ENCODE results near the gene BLOC1S5. TPM values are rescaled to one million over a fixed set of nuclear protein-coding genes. Genes with fewer than 3 reads are reported as not detected.
A peak's percentile ranks its signal among the peaks of the same experiment; 100 is the strongest.

BLOC1S5 gene
- total and polyA plus RNA-seq, 2 experiments from 2014 or later, result 13.1 to 14.0 TPM

DNA sequence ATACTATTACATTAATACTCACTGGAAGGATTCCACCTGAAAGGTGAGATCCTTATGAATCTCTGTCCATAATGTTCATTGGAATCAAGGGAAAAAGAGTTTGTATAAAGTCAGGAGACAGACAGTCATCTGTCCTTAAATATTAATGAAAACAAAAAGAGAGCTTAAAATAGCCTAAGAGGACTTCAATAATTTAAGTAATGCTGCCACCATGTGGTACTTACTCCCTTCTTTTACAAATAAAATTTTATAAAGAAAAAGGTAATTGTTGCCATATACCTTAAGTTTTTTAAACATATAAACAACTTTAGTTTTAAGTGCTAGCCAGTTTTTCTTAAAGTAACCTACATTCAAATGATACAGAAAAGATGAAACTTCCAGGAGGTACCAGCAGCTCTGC is 5.1 kb downstream of the BLOC1S5 start:
- H3K4me2 ChIP-seq (ENCODE audit: unreplicated experiment), result no peak overlapping the region
- DNase-seq, result peak; percentile 73

DNA sequence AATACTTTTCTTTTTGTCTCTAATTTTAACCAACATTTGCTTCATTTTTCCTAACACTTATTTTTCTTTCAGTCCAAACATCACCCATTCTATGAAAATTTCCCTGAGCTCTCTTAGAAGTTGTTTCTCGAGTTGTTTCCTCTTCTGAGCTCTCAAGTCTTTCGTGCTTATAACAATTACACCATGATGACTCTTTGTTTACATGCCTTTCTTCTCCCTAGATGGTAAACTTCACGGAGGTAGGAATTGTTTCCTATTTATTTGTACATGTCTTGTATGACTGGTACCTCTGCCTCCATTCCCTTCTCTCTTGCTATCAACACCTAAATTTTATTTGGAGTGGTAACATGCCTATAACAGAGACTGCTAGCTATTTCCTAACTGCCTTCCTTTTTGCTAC is 6.4 kb downstream of the BLOC1S5 start:
- Histone ChIP-seq H4K20me1 (ENCODE audit: insufficient read depth) (no peaks in the 10 kb centered on the region), H3K4me3 (no peak overlapping the region), H2AFZ (no peak overlapping the region), H3K9ac (no peak overlapping the region), H3K4me2 (ENCODE audit: unreplicated experiment) (no peak overlapping the region), H3K4me1 (ENCODE audit: insufficient read depth) (peaks cover 7% of the 10 kb centered on the region; the same call in 1 of the 2 replicates), H3K27ac (no peak overlapping the region), H3K27me3 (replicated peaks; ENCODE audit: insufficient read depth) (no peaks in the 10 kb centered on the region), H3K9me2 (ENCODE audit: insufficient read depth) (no peaks in the 10 kb centered on the region), H3K9me3 (ENCODE audit: low read depth) (no peaks in the 10 kb centered on the region), H3K79me2 (ENCODE audit: insufficient read depth) (no peaks in the 10 kb centered on the region), H3F3A (ENCODE audit: insufficient read depth) (no peaks in the 10 kb centered on the region), H3K36me3 (ENCODE audit: low read depth) (peaks cover 4% of the 10 kb centered on the region; the same call in 1 of the 2 replicates)
- 93 to 97% methylated on average over 3 of the region's 3 CpGs for WGBS, 2 experiments (ENCODE audit: low coverage in 1 of 2, low lambda C conversion rate in 2 of 2, missing lambda C conversion rate in 2 of 2)
- in situ Hi-C loops (cut with MboI), result no loop called here
- DNase-seq, result no peak
- TF ChIP-seq EZH2phosphoT487 (IDR thresholded peaks at IDR 0.05; ENCODE audit: insufficient read depth, low read depth), result no peak
- TF ChIP-seq EZH2 (IDR thresholded peaks at IDR 0.05; ENCODE audit: insufficient read depth, poor library complexity, severe bottlenecking), result no peak

More for the DNA sequence above, 5.1 kb downstream of the BLOC1S5 start:
- no peaks in the 10 kb centered on the region for H3K9me3 ChIP-seq (ENCODE audit: low read depth)
- peaks cover 6% of the 10 kb centered on the region; the same call in 1 of the 2 replicates for H3K79me2 ChIP-seq (ENCODE audit: insufficient read depth)
- H3K27ac ChIP-seq, result no peak overlapping the region
- H2AFZ ChIP-seq, result no peak overlapping the region
- TF ChIP-seq EZH2 (IDR thresholded peaks at IDR 0.05; ENCODE audit: insufficient read depth, poor library complexity, severe bottlenecking) (no peak), EZH2phosphoT487 (IDR thresholded peaks at IDR 0.05; ENCODE audit: insufficient read depth, low read depth) (no peak)
- H3K4me1 ChIP-seq (ENCODE audit: insufficient read depth), result peaks cover 11% of the 10 kb centered on the region; the same call in 1 of the 2 replicates
- peaks cover 4% of the 10 kb centered on the region; the same call in 1 of the 2 replicates for H3K36me3 ChIP-seq (ENCODE audit: low read depth)
- no peaks in the 10 kb centered on the region for H3K27me3 ChIP-seq (replicated peaks; ENCODE audit: insufficient read depth)
- no peak overlapping the region for H3K4me3 ChIP-seq
- no peaks in the 10 kb centered on the region for H3F3A ChIP-seq (ENCODE audit: insufficient read depth)
- no peak overlapping the region for H3K9ac ChIP-seq
- in situ Hi-C loops (cut with MboI), result no loop called here
- no peaks in the 10 kb centered on the region for H4K20me1 ChIP-seq (ENCODE audit: insufficient read depth)
- H3K9me2 ChIP-seq (ENCODE audit: insufficient read depth), result no peaks in the 10 kb centered on the region

DNA sequence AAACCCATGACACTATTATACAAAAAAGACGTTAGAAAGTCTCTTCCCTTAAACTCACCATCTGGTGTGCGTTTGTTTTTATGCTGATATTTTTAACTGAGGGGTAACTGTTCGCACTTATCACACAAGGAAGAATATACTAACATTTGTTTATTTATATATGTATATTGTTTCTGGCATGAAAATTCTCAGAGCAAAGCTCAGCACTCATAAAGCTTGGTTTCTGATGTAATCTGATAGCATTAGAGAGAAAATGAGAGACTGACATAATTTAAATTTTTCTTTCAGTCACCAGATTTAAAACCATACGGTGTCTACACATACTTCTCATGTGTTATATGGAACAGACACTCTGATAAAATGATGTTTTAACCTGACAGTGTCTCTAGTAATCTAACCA is 6.9 kb downstream of the BLOC1S5 start:
- no peaks in the 10 kb centered on the region for H4K20me1 ChIP-seq (ENCODE audit: insufficient read depth)
- H3K79me2 ChIP-seq (ENCODE audit: insufficient read depth), result no peaks in the 10 kb centered on the region
- H3K27me3 ChIP-seq (replicated peaks; ENCODE audit: insufficient read depth), result no peaks in the 10 kb centered on the region
- H3F3A ChIP-seq (ENCODE audit: insufficient read depth), result no peaks in the 10 kb centered on the region
- no peak overlapping the region for H3K4me3 ChIP-seq
- H3K4me2 ChIP-seq (ENCODE audit: unreplicated experiment), result no peak overlapping the region
- H3K36me3 ChIP-seq (ENCODE audit: low read depth), result peaks cover 4% of the 10 kb centered on the region; the same call in 1 of the 2 replicates
- DNase-seq, result no peak
- TF ChIP-seq EZH2phosphoT487 (IDR thresholded peaks at IDR 0.05; ENCODE audit: insufficient read depth, low read depth) (no peak), EZH2 (IDR thresholded peaks at IDR 0.05; ENCODE audit: insufficient read depth, poor library complexity, severe bottlenecking) (no peak)
- no peaks in the 10 kb centered on the region for H3K9me3 ChIP-seq (ENCODE audit: low read depth)
- H3K4me1 ChIP-seq (ENCODE audit: insufficient read depth), result peaks cover 7% of the 10 kb centered on the region; the same call in 1 of the 2 replicates
- in situ Hi-C loops (cut with MboI), result no loop called here
- H3K9ac ChIP-seq, result no peak overlapping the region
- H3K9me2 ChIP-seq (ENCODE audit: insufficient read depth), result no peaks in the 10 kb centered on the region
- H3K27ac ChIP-seq, result no peak overlapping the region
- WGBS, 2 experiments (ENCODE audit: low coverage in 1 of 2, low lambda C conversion rate in 2 of 2, missing lambda C conversion rate in 2 of 2), result 88 to 90% methylated on average over 4 of the region's 4 CpGs
- no peak overlapping the region for H2AFZ ChIP-seq

DNA sequence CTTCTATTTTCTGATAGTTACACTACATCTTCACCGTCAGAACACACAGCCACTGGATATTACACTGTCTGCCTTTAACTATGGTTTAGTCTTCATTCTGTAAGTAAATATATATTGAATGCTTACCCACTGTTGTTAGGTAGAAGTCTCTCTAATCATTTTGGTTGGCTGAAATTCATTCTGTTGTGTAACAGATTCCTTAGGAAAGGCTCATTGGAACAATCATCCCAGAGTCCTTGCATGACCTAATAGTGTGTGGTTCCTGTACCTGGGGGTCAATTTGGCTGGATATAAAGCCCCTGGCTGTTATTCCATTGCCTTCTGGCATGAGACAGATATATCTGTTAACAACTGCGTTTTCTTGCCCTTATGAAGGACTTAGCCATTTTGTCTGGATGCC is 9.9 kb downstream of the BLOC1S5 start:
- no peaks in the 10 kb centered on the region for H3K9me3 ChIP-seq (ENCODE audit: low read depth)
- in situ Hi-C loops (cut with MboI), result no loop called here
- no peaks in the 10 kb centered on the region for H3F3A ChIP-seq (ENCODE audit: insufficient read depth)
- 96 to 100% methylated on average over 2 of the region's 2 CpGs for WGBS, 2 experiments (ENCODE audit: low coverage in 1 of 2, low lambda C conversion rate in 2 of 2, missing lambda C conversion rate in 2 of 2)
- no peak overlapping the region for H2AFZ ChIP-seq
- peak; percentile 55 for DNase-seq
- H3K79me2 ChIP-seq (ENCODE audit: insufficient read depth), result no peaks in the 10 kb centered on the region
- H3K36me3 ChIP-seq (ENCODE audit: low read depth), result no peaks in the 10 kb centered on the region
- no peaks in the 10 kb centered on the region for H3K9me2 ChIP-seq (ENCODE audit: insufficient read depth)
- H3K27ac ChIP-seq, result no peak overlapping the region
- H3K4me1 ChIP-seq (ENCODE audit: insufficient read depth), result peaks cover 7% of the 10 kb centered on the region; the same call in 1 of the 2 replicates
- no peaks in the 10 kb centered on the region for H3K27me3 ChIP-seq (replicated peaks; ENCODE audit: insufficient read depth)
- no peak overlapping the region for H3K4me2 ChIP-seq (ENCODE audit: unreplicated experiment)
- H3K4me3 ChIP-seq, result no peak overlapping the region
- no peaks in the 10 kb centered on the region for H4K20me1 ChIP-seq (ENCODE audit: insufficient read depth)
- TF ChIP-seq EZH2 (IDR thresholded peaks at IDR 0.05; ENCODE audit: insufficient read depth, poor library complexity, severe bottlenecking), result no peak
- no peak for TF ChIP-seq EZH2phosphoT487 (IDR thresholded peaks at IDR 0.05; ENCODE audit: insufficient read depth, low read depth)
- no peak overlapping the region for H3K9ac ChIP-seq
